ENCODE data around the gene SPACDR.
"Not testable (repeated sequence)": the region's sequence is repeated elsewhere in the genome, so short reads cannot be mapped to it uniquely, and the experiment has no call there.

Gene SPACDR, protein sequence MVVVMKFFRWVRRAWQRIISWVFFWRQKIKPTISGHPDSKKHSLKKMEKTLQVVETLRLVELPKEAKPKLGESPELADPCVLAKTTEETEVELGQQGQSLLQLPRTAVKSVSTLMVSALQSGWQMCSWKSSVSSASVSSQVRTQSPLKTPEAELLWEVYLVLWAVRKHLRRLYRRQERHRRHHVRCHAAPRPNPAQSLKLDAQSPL

DNA sequence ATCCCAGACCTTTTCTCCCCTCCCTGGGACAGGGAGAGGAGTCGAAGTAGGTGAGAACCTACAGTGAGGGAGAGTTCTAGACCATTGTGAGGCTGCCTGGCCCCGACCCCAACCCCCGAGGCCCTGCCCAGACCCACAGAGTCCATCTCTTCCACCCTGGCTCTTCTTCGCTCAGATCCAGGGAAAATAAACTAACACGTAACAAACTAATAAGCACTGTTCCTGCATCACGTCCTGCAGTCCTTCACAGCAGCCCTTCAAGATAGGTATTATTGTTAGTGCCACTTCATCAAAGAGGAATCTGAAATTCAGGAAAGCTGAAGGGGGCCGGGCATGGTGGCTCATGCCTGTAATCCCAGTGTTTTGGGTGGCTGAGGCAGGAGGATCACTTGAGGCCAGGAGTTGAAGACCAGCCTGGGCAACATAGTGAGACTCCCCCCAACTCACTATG is at the start of gene SPACDR:
TSS of gene SPACDR (minus strand) at position 51 of the 451 bp plus-strand sequence. CDS start 235 bp downstream, outside the sequence.
- DNase-seq: no peak

DNA sequence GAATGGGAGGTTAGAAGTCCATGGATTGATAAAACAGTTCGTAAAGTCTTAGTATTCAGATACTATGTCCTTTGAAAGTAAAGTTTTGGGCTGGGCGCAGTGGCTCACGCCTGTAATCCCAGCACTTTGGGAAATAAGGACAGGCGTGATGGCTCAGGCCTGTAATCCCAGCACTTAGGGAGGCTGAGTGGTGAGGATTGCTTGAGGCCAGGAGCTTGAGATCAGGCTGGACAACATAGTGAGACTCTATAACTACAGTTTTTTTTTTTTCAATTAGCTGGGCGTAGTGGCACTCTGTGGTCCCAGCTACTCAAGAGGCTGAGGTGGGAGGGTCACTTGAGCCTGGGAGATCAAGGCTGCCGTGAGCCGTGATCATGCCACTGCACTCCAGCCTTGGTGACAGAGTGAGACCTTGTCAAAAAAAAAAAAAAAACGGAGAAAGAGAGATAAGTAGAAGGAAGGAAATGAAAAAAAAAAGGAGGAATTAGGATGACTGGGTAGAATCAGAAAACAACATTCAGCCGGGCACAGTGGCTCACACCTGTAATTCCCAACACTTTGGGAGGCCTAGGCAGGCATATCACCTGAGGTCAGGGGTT is 49.3 kb upstream of the SPACDR start:
- no peak for DNase-seq

DNA sequence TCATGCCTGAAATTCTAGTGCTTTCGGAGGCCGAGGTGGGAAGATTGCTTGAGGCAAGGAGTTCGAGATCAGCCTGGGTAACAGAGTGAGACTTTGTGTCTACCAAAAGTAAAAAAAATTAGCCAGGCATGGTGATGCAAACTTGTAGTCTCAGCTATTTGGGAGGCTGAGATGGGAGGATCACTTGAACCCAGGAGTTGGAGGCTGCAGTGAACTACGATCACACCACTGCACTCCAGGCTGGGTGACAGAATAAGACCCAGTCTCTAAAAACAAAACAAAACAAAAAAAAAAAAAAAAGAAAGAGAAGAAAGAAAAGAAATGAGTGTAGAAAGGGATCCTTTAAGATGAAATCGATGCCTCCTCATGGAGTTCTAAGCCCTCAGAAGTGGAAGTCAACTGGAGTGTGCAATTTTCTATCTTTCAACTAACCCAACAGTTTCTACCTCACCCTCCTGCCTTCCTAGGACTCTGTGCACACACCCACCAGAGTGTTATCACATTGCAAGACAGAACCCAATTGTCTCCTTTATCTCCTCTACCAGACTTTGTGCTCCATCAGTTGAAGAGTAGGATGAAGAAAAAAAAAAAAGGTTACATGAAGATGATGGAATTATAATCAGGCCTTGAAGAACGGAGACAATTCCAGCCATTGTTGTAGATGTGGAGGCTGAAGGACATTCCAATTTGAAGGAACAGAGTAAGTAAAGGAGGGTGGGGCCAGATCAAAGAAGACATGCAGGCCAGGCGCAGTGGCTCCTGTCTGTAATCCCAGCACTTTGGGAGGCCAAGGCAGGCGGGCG is 46.6 kb upstream of the SPACDR start:
- DNase-seq: no peak

DNA sequence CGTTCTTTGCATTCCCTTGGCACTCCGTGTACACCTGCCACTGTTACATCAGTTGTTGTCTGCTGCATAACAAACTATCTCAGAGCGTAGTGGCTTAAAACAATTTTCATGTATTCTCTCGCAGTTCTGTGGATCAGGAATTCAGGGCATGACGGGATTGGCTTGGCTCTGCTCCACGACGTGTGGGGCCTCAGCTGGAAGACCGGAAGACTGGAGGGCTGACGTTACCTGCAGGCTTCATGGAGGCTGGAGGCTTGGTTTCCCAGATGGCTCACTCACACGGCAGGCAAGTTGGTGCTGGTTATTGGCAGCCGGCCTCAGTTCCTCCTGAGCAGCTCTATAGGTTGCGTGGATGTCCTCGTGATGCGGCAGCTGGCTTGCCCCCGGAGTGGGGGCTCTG is 45.2 kb upstream of the SPACDR start:
- peak; percentile 23 for DNase-seq

DNA sequence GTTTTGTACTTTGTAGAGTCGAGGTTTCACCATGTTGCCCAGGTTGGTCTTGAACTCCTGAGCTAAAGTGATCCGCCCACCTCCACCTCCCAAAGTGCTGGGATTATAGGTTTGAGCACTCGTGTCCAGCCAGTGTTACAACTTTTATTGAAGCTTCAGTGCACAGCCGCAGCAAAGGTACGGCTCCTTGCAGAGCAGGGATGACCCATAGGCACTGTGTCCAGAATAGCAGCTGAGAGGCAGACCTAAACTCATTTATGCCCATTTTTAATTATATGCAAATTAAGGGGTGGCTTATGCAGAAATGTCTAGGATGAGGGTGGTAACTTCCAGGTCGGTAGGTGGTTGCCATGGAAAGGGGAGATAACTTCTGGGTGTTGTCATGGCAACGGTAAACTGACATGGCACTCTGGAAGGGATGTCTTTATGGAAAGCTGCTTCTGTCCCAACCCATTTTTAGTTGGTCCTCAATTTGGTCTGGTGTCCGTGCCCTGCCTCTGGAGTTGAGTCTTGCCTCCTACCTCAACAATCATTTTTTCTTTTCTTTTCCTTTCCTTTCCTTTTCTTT is 42.4 kb upstream of the SPACDR start:
- DNase-seq: no peak

DNA sequence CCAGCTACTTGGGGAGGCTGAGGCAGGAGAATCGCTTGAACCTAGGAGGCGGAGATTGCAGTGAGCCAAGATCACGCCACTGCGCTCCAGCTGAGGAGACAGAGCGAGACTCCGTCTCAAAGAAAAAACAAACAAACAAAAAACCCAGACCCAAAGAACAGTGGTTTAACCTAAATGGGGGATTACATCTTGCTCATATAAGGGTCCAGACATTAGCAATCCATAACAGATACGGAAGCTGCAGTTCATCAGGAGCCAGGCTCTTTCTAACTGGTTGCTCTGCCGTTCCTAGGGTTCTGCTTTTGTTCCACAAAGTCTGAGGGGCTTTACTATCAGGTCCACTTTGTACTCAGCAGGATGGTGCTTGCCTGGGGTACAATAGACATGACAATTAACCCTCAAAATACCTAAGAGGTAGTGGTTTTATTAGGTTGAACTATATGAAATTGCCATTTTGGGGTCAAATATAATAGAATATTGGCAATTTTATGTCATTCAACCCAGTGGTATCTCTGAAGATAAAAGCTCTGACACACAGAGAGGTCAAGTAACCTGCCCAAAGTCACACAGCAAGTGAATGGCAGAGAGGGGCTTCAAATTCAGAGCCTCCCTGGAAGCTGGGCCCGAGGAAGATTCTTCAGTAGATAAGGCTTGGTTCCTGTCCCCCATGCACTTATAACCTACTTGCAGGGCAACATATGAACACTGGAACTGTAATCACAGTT is 41.0 kb upstream of the SPACDR start:
- no peak for DNase-seq

DNA sequence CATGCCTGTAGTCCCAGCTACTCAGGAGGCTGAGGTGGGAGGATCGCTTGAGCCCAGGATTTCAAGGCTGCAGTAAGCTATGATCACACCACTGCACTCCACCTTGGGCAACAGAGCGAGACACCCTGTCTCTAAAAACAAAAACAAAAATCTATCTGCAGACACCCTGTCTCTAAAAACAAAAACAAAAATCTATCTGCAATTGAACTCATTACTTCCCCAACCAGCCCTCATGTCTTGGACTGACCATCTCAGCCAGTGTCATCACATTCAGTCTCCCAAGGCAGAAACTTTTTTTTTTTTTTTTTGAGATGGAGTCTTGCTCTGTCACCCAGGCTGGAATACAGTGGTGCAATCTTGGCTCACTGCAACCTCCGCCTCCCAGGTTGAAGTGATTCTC is 40.0 kb upstream of the SPACDR start:
- DNase-seq: not testable (repeated sequence)

DNA sequence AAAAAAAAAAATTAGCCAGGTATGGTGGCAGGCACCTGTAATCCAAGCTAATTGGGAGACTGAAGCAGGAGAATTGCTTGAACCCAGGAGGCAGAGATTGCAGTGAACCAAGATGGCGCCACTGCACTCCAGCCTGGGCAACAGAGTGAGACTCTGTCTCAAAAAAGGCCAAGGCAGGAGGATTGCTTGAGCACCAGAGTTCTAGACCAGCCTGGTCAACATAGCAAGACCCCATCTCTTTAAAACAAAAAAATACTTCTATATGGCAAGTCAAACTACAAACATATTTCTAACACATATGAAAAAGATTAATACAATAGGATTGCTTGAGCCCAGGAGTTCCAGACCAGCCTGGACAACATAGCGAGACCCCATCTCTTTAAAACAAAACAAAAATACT is 36.7 kb upstream of the SPACDR start:
- DNase-seq: not testable (repeated sequence)

DNA sequence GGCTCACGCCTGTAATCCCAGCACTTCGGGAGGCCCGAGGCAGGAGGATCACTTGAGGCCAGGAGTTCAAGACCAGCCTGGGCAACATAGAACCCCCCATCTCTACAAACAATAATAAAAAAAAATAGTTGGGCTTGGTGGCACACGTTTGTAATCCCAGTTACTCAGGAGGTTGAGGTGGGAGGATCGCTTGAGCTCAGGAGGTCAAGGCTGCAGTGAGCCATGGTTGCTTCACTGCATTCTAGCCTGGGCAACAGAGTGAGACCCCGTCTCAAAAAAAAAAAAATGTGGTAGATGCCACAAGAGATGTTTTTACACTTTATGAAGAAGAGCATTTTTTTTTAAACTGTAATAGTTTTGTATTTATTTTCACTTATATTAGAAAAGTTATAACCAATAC is 32.4 kb upstream of the SPACDR start:
- no peak for DNase-seq

DNA sequence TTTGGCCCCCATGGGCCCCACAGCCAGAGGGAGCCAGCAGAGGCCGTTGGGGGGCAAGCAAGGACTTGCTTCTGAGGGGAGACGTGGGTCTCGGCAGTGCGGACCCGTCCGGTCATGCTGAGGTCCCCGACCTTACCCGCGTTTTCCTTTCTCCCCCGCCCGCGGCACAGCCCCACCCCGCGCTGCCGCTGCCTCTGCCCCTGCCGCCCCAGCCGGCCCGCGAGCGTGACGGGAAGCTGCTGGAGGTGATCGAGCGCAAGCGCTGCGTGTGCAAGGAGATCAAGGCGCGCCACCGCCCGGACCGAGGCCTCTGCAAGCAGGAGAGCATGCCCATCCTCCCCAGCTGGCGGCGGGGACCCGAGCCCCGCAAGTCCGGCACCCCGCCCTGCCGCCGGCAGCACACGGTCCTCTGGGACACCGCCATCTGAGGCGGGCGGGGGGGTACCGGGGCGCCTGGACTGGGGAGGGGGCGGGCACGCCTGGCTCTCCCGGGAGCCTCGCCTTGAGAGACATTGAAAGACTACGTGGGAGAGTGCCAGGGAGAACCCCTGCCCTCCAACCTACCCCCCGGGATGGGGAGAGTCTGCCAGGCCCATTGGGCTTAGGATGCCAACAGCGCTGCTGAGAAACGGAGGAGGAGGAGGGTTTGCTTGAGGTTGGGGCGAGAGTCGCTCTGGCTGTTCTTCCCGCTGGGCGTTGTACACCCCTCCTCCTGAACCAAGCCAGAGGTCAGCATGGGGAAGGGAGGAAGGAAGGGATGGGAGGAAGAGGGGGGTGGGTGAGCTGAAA is 29.6 kb upstream of the SPACDR start:
- DNase-seq: peak; percentile 37

DNA sequence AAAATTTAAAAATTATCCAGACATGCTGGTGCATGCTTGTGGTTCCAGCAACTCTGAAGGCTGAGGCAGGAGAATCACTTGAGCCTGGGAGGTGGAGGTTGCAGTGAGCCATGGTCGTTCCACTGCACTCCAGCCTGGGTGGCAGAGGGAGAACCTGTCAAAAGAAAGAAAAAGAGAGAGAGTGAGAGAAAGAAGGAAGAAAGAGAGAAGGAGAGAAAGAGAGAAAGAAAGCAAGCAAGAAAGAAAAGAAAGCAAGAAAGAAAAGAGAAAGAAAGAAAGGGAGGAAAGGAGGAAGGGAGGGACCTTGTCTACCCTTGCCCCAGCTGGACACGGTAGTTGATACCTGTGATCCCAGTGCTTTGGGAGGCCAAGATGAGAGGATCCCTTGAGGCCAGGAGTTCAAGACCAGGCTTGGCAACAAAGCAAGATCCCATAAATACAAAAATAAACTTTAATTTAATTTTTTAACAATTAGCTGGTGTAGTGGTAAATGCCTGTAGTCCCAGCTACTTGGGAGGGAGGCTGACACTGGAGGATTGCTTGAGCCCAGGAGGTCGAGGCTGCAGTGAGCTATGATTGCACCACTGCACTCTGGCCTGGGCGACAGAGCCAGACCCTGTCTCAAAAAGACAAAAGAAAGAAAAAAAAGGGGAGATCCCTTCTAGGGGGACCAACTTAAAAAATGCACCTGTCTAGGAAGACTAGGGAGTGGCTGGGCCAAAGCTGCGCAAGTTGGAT is 28.8 kb upstream of the SPACDR start:
- no peak for DNase-seq

DNA sequence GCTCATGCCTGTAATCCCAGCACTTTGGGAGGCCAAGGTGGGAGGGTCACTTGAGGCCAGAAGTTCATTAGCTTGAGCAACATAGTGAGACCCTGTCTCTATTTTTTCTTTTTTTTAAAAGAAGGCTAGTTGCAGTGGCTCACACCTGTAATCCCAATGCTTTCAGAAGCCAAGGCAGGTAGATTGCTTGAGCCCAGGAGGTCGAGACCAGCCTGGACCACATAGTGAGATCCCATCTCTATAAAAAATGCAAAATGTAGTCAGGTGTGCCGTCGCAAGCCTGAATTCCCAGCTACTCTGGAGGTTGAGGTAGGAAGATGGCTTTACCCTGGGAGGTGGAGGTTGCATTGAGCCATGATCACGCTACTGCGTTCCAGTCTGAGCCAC is 27.1 kb upstream of the SPACDR start:
- DNase-seq: no peak

DNA sequence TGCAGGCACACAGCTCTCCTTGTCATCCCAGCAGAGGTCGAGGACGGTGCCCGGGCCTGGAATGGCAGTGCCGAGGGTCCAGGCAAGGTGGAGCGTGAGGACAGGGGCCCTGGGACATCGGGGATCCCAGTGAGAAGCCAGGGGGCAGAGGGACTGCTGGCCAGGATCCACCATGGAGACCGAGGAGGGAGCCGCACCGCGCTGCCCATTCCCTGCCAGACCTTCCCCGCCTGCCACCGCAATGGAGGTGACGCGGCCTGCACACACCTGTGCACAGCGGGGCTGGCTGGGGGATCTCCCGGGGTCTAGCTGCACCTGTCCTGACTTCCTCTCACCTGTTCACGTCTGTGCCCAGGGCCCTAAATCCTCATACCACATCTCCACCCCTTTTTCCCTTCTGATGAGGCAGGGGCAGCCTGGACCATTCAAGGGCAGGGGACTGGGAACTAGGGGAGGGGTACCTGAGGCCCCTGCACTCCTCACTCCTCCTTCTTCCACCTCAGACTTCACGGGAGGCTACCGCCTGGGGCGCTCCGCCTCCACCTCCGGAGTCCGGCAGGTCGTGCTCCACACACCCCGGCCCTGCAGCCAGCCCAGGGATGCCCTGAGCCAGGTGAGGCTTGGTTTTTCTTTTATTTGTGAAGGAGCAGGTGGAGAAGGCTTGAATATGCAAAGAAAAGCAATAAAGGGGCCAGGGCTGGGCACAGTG is 26.6 kb upstream of the SPACDR start:
- DNase-seq: no peak

DNA sequence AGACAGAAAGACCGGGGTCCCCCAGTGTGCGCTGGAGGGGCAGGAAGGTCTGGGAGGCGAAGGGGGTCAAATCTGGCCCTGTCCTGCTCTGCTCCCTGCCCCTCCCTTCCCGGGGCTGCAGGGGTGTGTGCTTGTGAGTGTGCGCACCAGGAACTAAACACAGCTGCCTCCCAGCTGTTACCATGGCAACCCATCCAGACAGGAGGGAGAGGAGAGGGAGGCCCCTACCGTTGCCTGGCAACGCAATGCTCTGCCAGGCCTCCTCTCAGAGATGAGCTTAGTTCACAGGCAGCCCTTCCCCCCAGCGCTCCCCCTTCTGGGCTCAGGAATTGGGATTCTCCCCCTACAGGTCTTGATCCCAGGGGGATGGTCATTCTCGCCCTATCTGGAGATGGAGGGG is 25.8 kb upstream of the SPACDR start:
- DNase-seq: peak; percentile 100

DNA sequence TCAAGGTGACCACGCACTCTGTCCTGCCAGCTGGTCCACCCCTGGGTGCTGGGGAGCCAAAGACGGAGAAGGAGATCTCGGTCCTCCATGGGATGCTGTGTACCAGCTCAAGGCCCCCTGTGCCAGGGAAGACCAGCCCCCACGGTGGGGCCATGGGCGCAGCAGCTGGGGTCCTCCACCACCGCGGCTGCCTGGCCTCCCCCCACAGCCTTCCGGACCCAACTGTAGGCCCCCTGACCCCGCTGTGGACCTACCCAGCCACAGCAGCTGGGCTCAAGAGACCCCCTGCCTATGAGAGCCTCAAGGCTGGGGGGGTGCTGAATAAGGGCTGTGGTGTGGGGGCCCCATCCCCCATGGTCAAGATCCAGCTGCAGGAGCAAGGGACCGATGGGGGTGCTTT is 25.1 kb upstream of the SPACDR start:
- DNase-seq: no peak

DNA sequence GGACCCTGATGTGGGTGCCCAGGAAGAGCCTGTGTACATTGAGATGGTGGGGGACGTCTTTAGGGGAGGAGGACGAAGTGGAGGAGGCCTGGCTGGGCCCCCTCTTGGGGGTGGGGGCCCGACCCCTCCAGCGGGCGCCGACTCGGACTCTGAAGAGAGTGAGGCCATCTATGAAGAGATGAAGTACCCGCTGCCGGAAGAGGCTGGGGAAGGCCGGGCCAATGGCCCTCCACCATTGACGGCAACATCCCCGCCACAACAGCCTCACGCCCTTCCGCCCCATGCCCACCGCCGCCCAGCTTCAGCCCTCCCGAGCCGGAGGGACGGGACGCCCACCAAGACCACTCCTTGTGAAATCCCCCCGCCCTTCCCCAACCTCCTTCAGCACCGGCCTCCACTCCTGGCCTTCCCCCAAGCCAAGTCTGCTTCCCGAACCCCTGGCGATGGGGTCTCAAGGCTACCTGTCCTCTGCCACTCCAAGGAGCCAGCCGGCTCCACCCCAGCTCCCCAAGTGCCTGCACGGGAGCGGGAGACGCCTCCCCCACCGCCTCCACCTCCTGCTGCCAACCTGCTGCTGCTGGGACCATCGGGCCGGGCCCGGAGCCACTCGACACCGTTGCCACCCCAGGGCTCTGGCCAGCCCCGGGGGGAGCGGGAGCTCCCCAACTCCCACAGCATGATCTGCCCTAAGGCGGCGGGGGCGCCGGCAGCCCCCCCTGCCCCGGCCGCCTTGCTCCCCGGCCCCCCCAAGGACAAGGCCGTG is 24.5 kb upstream of the SPACDR start:
- no peak for DNase-seq

DNA sequence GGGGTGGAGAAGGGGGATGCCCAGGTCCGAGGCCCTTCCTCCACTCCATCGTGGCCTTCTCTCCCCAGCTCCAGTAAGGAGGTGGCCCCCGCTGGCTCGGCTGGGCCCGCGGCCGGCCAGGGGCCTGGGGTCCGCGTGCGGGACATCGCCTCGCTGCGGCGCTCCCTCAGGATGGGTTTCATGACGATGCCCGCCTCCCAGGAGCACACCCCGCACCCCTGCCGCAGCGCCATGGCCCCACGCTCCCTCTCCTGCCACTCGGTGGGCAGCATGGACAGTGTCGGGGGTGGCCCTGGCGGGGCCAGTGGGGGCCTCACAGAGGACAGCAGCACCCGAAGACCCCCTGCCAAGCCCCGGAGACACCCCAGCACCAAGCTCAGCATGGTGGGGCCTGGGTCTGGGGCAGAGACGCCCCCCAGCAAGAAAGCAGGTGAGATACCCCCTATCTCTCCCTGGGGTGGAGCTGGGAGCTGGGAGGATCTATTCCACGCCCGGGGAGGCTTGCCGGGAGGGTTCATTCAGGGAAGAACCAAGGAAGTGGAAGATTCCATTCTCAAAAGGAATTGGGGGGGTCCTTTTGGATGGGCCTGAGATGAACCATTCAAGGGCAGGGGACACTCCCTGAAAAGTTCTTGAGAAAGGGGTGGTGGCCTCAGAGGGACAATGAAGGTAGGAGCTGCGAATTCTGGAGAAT is 22.8 kb upstream of the SPACDR start:
- peak; percentile 63 for DNase-seq

DNA sequence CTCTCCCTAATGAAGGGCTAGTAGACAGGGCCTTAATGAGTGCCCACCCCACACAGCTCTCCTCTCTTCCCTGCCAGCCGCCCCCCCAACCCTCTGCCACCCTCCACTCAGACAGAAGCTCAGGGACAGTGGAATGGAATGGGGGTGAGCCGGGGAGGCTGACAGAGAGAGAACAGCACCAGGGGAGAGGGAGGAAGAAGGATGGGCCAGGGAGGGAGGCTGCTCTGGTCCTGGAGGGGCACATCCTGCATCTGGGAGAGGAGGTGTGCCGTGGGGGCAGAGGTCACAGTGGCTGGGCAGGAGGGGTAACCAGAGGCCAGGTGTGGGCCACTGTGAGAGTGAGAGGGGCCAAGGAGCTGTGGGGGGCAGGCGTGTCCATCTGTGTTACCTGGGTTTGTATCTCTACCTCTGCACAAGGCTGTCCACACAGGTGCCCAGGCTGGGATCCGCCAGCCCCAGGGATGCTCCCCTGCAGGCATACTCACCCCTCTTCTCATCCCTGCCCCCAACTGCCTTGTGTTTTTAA is 22.1 kb upstream of the SPACDR start:
- DNase-seq: no peak

DNA sequence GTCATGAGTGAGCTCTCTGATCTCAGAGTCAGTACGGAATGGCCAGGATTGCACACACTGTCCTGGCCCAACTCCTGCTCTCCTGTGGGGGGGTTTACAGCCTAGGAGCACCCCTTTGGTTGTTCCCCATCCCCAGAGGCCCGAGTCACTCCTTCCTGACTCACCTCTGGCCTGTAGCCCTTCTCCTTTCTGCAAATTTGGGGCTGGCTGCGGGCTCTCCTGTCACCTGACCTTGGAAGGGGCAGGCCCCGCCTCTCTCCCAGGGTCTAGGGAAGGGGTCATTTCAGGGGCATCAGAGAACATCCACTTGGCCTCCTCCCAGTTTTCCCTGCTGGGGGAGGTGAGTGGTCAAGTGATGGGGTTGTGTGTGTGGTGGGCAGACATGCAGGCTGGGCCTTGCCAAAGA is 21.4 kb upstream of the SPACDR start:
- no peak for DNase-seq

Measured in NCI-H82 (cell line).